GM04504 (cell line): ENCODE results near the gene EFHD2.
"Not testable (repeated sequence)": the region's sequence is repeated elsewhere in the genome, so short reads cannot be mapped to it uniquely, and the experiment has no call there.

ENCODE experiments used
- DNase-seq: peaks from one replicate; pipeline ENCODE4 v3.0.0-alpha.2; 2012; ENCODE audit warnings: low read depth

EFHD2 gene

GRCh38 chr1:15388201-15388880 is 21.3 kb upstream of the EFHD2 start:
- DNase-seq, result no peak

DNA sequence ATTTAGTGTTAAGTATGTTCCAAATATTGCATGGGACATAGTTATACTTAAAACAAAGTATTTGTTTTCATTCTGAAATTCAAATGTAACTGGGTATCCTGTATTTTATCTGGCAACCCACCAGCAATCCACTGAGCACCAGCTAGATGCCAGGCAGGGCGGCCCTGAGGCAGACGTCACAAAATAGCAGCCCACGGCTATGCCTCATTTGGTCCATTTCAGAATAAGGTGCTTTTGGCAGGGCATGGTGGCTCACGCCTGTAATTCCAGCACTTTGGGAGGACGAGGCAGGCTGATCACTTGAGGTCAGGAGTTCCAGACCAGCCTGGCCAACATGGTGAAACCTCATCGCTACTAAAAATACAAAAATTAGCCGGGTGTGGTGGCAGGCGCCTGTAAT is 19.9 kb upstream of the EFHD2 start:
- not testable (repeated sequence) for DNase-seq

GRCh38 chr1:15390667-15391066 is 19.0 kb upstream of the EFHD2 start:
- DNase-seq, result no peak

DNA sequence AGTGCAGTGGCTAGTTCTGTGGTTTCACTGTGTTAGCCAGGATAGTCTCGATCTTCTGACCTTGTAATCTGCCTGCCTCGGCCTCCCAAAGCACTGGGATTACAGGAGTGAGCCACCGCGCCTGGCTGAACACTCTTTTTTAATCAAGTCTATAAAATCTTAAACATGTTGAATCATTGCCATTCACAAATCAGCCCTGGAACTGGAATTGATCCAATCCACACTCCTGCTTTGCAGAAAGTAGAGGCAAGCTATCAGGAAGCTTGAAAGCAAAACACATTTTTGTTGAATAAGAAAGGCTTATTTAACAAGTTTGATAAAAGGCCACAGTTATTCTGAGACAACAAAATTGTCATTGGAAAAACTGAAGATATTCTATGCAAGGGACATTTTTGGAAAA is 18.3 kb upstream of the EFHD2 start:
- DNase-seq, result no peak

- DNase-seq, result no peak
These were observed 16.0 kb upstream of the EFHD2 start for GRCh38 chr1:15393475-15394257.

DNA sequence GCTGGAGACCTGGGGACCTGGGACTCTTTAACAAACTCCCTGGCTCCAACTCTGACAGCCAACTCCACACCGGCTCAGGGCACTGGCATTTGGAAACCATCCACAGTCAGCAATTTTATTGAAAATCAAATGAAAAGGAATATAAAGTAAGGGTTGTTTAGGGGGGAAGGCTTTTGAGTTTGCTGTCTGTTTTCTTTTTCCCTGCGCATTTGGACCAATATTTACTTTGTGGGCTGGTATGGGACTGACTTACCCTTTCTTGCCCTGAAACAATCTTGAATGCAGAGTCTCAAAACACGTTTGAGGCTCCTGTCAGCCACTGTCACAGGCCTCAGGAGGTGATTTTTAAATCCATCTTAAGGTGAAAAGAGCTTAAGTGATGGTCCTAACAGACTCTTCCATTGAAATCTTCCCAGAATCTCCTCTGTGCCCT is 15.4 kb upstream of the EFHD2 start:
- no peak for DNase-seq

- DNase-seq, result no peak
These were observed 12.5 kb upstream of the EFHD2 start for GRCh38 chr1:15397236-15397635.

DNA sequence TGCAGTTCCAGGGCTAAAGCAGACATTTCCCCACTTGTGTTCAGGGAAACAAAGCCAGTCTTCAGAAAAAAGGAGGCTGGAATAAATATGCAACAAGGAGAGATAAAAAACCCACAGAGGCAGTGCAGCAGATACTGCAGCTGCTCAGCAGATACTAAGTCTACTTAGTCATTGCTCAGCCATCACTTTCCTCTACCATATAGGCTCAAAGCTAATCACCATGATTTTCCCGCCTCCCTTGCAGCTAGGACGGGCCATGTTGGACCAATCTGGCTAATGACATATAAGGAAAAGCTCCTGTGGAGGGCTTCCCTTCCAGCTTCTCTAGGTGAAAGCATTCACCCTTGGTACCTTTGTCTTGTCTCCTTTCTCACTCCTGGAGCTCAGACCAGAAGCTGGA is 10.0 kb upstream of the EFHD2 start:
- DNase-seq, result no peak

- DNase-seq, result no peak
These were observed 9.1 kb upstream of the EFHD2 start for GRCh38 chr1:15400627-15401026.

DNA sequence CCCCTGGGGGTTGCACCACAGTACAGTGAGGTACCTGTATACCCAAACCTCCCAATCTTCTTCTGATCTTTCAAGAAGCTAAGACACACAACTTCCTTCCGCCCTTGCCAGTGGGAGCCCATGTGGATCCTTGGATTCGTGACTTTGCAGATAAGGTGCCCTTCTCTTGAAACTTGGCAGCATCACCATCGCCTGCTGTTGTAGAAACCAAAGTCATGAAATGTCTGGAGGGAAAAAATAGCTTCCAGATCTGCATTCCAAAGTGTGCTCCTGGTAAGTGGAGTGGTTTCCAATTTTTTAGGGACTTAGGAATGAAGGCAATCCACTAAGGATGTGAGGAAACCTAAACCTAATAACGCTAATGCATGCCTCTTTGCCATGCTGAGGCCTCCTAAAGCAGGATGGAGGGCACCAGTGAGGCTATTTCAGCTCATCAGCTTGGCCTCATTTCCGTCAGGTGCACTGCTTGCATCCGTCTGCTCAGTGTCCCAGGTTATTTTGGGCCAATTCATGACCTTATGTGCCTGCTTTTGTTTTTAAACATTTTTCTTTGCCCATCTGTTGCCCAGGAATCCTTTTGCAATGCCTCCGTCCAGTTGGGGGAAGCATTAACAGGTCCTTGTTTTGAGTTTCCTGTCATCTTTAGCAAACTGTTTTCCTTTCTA is 8.2 kb upstream of the EFHD2 start:
- no peak for DNase-seq

DNA sequence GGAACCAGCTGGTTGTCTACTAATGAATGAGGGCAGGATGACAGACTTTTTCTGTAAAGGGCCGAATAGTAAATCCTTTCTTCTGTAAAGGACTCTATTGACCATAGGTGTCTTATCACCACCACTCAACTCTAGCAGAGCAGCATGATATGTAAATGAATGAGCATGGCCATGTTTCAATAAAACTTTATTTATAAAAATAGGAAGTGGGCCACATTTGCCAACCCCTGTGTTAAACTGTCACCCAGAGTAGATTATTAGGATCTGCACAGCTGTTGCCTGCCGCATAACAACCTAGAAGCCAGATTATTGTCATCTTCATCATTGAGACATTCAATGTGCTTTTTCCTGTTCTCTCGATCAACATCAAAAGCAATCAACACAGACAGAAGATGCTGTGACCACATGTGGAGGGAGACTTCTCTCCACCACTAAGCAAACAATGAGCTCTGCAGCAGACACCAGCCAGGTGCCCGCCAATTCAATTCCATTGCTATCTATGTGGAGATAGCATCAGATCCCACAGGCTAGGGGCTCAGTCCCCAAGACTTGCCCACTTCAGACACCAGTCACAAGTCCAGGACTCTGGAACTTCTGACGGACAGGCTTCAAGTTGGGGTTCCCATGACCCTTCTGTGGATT is 6.8 kb upstream of the EFHD2 start:
- DNase-seq, result no peak

DNA sequence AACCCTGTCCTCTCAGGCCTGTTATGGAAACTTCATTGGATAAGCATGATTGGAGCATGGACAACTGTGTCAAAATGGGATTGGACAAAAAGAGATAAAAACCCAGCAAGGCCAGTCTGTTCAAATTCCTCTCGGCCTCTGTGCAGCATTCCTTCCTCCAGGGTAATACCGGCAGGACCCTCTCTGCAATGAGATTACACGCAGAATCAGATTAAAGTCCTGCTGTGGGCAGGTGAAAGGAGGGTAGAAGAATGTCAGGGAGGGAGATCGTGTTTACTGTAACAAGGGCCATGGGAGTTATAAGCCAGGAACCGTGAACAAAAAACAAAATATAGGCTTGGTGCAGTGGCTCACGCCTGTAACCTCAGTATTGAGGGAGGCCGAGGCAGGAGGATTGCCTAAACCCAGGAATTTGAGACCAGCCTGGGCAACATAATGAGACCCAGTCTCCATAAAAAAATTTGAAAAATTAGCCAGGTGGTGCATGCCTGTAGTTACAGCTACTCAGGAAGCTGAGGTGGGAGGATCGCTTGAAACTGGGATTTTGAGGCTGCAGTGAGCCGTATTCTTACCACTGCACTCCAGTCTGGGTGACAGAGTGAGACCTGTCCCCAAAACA is 5.6 kb upstream of the EFHD2 start:
- no peak for DNase-seq

DNA sequence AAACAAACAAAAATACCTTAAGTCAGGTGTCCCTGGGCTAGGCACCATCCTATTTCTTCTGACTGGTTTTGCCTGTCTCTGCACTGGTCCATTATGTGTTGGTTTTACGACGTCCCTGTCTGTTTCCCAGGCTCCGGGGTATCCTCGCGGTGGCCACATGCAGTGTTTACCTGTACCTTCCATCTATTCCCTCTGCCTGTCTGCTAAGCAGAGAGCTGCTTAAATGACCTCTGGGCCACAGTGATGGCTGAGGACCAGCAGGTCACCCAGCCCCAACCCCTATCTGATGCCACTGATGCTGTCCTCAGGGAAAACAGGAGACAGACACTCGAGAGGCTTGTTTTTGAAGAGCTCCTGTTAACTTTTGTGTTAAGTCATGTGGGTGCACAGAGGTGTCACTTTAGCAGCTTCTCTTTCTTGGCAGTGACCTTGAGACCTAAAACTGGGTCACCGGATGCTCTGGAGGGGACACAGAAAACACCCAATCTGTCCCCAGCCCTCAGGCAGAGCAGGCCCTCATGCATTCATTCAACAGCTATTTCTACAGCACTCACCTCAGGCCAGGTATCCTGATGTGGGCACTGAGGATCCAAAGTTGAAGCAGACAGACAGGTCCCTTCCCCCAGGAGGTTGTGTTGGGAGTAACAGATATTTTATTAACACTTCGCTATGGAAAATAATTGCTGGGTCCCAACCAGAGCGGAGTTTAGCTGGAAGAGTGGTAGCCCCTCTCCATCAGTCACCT is 4.4 kb upstream of the EFHD2 start:
- DNase-seq, result no peak

DNA sequence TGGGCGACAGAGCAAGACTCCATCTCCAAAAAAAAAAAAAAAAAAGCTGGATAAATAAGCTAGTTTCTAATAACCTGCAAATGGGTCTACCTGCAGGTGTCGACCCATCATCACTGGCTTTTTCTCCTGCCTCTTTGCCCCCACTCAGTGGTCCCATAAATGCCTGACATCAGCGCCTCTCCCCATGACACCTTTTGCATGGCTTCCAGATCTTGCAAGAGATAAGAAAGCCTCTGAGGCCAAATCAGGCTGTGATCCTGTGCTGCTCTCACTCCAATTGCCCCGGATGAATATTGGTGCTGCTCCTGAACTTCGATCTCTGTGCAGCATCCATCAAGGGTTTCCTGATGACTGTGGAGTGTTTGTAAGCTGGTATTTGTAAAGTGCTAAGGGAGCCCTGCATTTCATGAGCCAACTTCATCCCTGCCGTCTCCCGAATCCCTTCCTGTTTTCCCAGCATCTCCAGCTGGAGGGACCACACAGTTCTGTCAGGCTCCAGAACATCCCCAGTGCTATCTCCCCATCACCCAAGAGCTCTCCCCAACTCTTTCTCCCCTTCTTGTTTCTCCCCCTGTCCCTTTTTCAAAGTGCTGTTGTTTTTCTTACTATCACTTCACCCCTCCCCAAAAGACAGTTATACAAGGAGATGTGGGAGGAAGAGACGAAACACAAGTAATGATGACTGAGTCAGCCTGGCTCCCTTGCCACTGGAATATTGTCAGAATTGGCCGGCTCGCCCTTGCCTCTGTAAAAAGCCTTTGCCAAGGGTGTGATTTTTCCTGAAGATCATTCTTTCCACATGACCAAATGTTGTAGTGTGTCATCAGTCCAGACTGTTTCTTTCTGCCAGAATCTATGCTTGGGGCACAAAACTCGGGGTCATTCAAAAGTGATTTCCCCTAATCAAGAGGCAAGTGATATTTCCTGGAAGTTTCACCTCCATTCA is 2.8 kb upstream of the EFHD2 start:
- DNase-seq, result peak; percentile 84

GRCh38 chr1:15407580-15407979 is 2.1 kb upstream of the EFHD2 start:
- no peak for DNase-seq

DNA sequence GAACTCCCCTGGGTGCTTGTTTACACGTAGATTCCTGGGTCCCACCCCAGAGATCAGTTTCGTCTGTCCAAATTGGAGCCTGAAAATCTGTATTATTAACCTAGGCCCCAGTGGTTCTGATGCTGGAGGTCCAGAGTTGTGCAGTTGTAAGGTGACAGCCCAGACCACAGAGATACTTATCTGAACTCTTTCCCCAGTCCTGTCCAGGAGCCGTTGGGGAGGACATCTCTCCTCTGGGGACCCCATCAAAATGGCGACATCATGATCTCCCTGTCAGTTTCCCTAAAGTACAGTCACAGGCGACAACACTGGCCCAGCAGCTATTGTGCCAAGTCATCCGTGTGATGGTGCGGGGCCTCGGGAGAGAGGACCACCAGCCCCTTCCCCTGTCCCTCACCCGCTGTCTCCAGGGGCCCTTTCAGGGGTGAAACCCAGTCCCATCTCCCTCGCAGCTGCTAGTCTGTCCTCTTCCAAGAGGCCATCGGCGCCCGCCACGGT is 749 bp upstream of the EFHD2 start:
- no peak for DNase-seq

DNA sequence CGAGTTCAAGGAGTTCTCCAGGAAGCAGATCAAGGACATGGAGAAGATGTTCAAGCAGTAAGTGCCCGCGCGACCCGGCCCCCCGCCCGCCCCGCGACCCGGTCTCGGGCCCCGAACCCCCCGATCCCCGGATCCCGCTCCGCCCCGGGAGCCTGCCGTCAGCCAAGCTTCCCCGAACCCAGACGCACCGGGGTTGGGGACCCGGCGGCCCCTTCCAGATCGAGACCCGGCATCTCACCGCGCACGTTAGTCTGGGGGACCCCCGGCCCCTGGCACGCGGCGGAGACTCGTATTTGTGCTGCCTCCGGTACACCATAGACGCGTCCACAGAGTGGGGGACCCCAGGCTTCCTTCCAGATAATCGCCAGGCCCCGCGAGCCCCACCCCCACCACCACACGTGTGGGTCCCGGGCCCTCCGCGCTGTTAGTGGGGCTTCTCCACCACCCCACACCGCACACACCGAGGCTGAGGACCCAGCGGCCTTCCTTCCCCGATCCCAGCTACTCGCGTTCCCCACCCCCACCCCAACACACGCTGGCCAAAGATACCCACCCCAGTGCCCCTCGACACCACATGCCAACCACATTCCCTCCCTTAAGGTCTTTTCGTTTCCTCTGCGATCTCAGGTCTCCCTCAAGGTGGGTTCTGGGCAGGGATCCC is 665 bp downstream of the EFHD2 start:
- no peak for DNase-seq

DNA sequence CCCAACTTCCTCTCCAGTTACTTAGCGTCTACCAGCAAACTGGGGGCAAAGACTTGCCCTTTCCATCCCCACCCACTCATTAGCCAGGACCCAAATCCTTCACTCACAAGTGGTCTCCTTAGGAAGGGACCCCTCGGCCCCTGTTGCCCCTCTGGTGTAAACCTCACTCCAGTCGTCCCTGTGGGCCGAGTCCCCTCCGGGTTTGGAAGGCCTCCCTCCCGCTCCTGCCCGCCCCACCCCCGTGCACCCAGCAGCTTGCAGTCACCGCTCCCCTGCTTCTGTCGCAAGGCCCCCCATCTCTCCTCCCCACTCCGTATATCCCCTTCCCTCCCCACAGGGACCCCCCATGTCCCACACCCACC is 1.2 kb downstream of the EFHD2 start:
- DNase-seq, result no peak

GRCh38 chr1:15411593-15412137 is 2.0 kb downstream of the EFHD2 start:
- no peak for DNase-seq
